Sigmoid colon (tissue), 7 donors: ENCODE measurements around the gene VPS25. TPM values are rescaled to one million over a fixed set of nuclear protein-coding genes. Genes with fewer than 3 reads are reported as not detected.

Experiments
- DNase-seq: peaks from one replicate; pipeline ENCODE4 v3.0.0-alpha.2; 2019
- H3K27ac ChIP-seq, 4 donors: fragments of 200-600 bp; sonication (generic); one replicate each; pipeline ENCODE4 v1.5.1; 2016 to 2019; ENCODE audit warnings: mild to moderate bottlenecking in 1 of 4
- H3K27me3 ChIP-seq, 3 donors: fragments of 200-600 bp; sonication (generic); one replicate each; pipeline ENCODE4 v1.5.1; 2019; ENCODE audit warnings: mild to moderate bottlenecking in 1 of 3
- H3K36me3 ChIP-seq, 4 donors: fragments of 200-600 bp; sonication (generic); one replicate each; pipeline ENCODE4 v1.5.1; 2016 to 2019
- H3K4me1 ChIP-seq, 4 donors: fragments of 200-600 bp; sonication (generic); one replicate each; pipeline ENCODE4 v1.5.1; 2017 to 2019
- H3K4me3 ChIP-seq, 4 donors: fragments of 200-600 bp; sonication (generic); one replicate each; pipeline ENCODE4 v1.5.1; 2017 to 2019; ENCODE audit warnings: mild to moderate bottlenecking in 2 of 4, moderate library complexity in 1 of 4
- H3K9me3 ChIP-seq, 4 donors: fragments of 200-600 bp in 3 of 4; sonication (generic) in 3 of 4; one replicate each; pipeline versions ENCODE4 v1.5.1 to v1.6.1; 2013 to 2019
- EP300 ChIP-seq, 4 donors: sonication (generic); formaldehyde crosslinking; IDR thresholded peaks; one replicate each; pipeline ENCODE4 v1.6.1; 2017; ENCODE audit warnings: antibody characterized with exemption in 4 of 4
- POLR2A ChIP-seq, 2 donors: fragments of 450-650 bp; IDR thresholded peaks; one replicate each; pipeline ENCODE4 v1.6.1; 2016; ENCODE audit warnings: antibody characterized with exemption in 2 of 2, mild to moderate bottlenecking in 2 of 2, moderate library complexity in 2 of 2
- POLR2AphosphoS5 ChIP-seq, 4 donors: sonication (generic); formaldehyde crosslinking; IDR thresholded peaks; one replicate each; pipeline ENCODE4 v1.6.1; 2017; ENCODE audit warnings: antibody characterized with exemption in 4 of 4
- WGBS, 2 donors: extraction: QIAGEN DNeasy Blood & Tissue Kit; methylation state at CpG; one replicate each; pipeline ENCODE4 v1.1.7; 2013; 5-methylcytosine and 5-hydroxymethylcytosine counted together
- intact Hi-C: fragments of 100-400 bp; cut with DNase I; formaldehyde crosslinking; loops from one replicate; pipeline ENCODE4 v1.15.1; 2023
- polyA plus RNA-seq, 3 donors: library from polyadenylated mRNA; stranded (reverse); fragments of 200-250 nt; gene quantifications; one replicate each; pipeline ENCODE4 v1.2.3, GENCODE V29; 2013
- total RNA-seq, 4 donors: library from RNA; depleted of rRNA; stranded (reverse); fragments of >200 nt; gene quantifications; one replicate each; pipeline ENCODE4 v1.1.0, GENCODE V29; 2016
- TF ChIP-seq, protein P1 (sequence below), 4 experiments: fragments of 450-650 bp in 3 of 4; fragments of 200-600 bp in 1 of 4; IDR thresholded peaks; one replicate each; pipeline ENCODE4 v1.5.1; 2016 to 2019; ENCODE audit warnings: antibody characterized with exemption in 4 of 4, mild to moderate bottlenecking in 3 of 4, moderate library complexity in 2 of 4
- donor health status: healthy with polysubstance abuse.
- donor health status: Bipolar disorder and iron deficiency.
- donor health status: healthy.

The VPS25 gene
- total and polyA plus RNA-seq, 7 donors: 27.1 to 135 (median 40.3) TPM

DNA sequence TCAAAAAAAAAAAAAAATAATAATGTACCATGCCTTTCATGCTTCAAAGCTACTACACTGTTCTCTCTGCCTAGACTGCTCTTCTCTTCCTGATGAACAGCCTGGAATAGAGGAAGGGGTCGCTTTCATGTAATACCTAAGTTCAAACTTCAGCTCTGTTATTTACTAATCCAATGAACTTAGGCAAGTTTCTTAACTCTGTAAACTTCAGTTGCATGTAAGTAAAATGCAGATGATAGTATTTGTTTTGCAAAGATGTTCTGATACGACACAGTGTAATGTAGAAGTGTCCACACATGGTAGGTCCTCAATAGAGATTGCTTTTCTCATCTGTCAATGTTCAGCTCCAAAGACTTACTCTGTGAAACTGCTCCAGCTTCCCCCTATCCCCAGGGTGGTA lies 18.7 kb downstream of the VPS25 start:
- peaks cover 0 to 20% (median 8%) of the 10 kb centered on the region in 3 donors for H3K27me3 ChIP-seq

GRCh38 chr17:42792545-42792944 lies 19.3 kb downstream of the VPS25 start:
- DNase-seq: no peak
- Histone ChIP-seq H3K9me3 (no peaks in the 10 kb centered on the region), H3K4me1 (peaks cover 0 to 13% (median 9%) of the 10 kb centered on the region in 4 donors), H3K27me3 (peaks cover 0 to 14% (median 2%) of the 10 kb centered on the region in 3 donors), H3K4me3 (no peak overlapping the region), H3K36me3 (peaks cover 0 to 23% (median 0%) of the 10 kb centered on the region in 4 donors), H3K27ac (no peak overlapping the region)
- no peak for TF ChIP-seq POLR2A (IDR thresholded peaks at IDR 0.05)
- intact Hi-C loops: no loop called here
- 76 to 81% methylated on average over 5 of the region's 5 CpGs for WGBS, 2 donors

More for the DNA sequence above, 18.7 kb downstream of the VPS25 start:
- no peak overlapping the region for H3K4me3 ChIP-seq
- peaks cover 0 to 18% (median 0%) of the 10 kb centered on the region in 4 donors for H3K36me3 ChIP-seq
- TF ChIP-seq POLR2AphosphoS5 (IDR thresholded peaks at IDR 0.05): no peak
- TF ChIP-seq EP300 (IDR thresholded peaks at IDR 0.05): no peak
- no peak for TF ChIP-seq POLR2A (IDR thresholded peaks at IDR 0.05)
- TF ChIP-seq, protein P1, sequence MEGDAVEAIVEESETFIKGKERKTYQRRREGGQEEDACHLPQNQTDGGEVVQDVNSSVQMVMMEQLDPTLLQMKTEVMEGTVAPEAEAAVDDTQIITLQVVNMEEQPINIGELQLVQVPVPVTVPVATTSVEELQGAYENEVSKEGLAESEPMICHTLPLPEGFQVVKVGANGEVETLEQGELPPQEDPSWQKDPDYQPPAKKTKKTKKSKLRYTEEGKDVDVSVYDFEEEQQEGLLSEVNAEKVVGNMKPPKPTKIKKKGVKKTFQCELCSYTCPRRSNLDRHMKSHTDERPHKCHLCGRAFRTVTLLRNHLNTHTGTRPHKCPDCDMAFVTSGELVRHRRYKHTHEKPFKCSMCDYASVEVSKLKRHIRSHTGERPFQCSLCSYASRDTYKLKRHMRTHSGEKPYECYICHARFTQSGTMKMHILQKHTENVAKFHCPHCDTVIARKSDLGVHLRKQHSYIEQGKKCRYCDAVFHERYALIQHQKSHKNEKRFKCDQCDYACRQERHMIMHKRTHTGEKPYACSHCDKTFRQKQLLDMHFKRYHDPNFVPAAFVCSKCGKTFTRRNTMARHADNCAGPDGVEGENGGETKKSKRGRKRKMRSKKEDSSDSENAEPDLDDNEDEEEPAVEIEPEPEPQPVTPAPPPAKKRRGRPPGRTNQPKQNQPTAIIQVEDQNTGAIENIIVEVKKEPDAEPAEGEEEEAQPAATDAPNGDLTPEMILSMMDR (IDR thresholded peaks at IDR 0.05): no peak
- H3K4me1 ChIP-seq: peaks cover 0 to 7% (median 3%) of the 10 kb centered on the region in 4 donors
- H3K9me3 ChIP-seq: no peaks in the 10 kb centered on the region
- WGBS, 2 donors: 87 to 88% methylated on average over 2 of the region's 2 CpGs
- intact Hi-C loops: no loop called here
- H3K27ac ChIP-seq: no peak overlapping the region
- DNase-seq: no peak

DNA sequence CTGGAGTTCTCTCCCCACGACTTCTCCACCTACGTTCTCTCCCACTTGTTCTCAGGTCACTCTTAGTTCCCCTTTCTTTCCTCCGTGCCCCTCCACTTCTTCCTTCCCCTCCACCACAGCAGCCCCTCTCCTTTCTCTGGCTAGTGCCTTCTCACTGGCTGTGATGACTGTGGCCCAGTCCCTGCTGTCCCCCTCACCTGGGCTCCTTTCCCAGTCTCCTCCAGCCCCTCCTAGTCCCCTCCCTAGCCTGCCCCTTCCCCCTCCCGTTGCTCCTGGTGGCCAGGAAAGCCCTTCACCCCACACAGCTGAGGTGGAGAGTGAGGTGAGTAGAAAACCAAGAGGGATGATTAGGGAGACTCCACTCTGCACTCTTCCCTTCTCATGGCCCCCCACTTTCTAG lies 21.8 kb downstream of the VPS25 start:
- intact Hi-C loops: no loop called here
- no peak for TF ChIP-seq EP300 (IDR thresholded peaks at IDR 0.05)
- no peak for TF ChIP-seq POLR2A (IDR thresholded peaks at IDR 0.05)
- WGBS, 2 donors: 42 to 57% methylated on average over 4 of the region's 4 CpGs

DNA sequence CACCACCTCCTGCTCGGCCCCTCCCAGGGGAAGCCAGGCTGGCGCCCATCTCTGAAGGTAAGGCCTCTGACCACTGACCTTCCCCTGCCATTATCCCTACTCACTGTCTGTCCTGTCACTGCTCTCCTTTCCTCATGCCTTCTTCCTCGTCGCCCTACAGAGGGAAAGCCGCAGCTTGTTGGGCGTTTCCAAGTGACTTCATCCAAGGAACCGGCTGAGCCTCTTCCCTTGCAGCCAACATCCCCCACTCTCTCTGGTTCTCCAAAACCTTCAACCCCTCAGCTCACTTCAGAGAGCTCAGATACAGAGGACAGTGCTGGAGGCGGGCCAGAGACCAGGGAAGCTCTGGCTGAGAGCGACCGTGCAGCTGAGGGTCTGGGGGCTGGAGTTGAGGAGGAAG lies 22.2 kb downstream of the VPS25 start:
- no peaks in the 10 kb centered on the region for H3K27me3 ChIP-seq
- peaks cover 0 to 25% (median 22%) of the 10 kb centered on the region in 4 donors for H3K4me1 ChIP-seq
- H3K27ac ChIP-seq: no peak overlapping the region
- TF ChIP-seq, protein P1 (IDR thresholded peaks at IDR 0.05): no peak
- no peak for TF ChIP-seq POLR2A (IDR thresholded peaks at IDR 0.05)
- no peak for TF ChIP-seq EP300 (IDR thresholded peaks at IDR 0.05)
- no peak for TF ChIP-seq POLR2AphosphoS5 (IDR thresholded peaks at IDR 0.05)
- H3K9me3 ChIP-seq: no peaks in the 10 kb centered on the region
- intact Hi-C loops: no loop called here
- H3K36me3 ChIP-seq: peaks cover 0 to 23% (median 0%) of the 10 kb centered on the region in 4 donors
- no peak for DNase-seq
- 39 to 80% methylated on average over 10 of the region's 10 CpGs for WGBS, 2 donors
- H3K4me3 ChIP-seq: no peak overlapping the region

More for the DNA sequence above, 21.8 kb downstream of the VPS25 start:
- Histone ChIP-seq H3K4me3 (no peak overlapping the region), H3K27me3 (no peaks in the 10 kb centered on the region), H3K4me1 (peaks cover 0 to 25% (median 22%) of the 10 kb centered on the region in 4 donors), H3K36me3 (peaks cover 0 to 23% (median 0%) of the 10 kb centered on the region in 4 donors), H3K27ac (no peak overlapping the region), H3K9me3 (no peaks in the 10 kb centered on the region)
- no peak for DNase-seq

DNA sequence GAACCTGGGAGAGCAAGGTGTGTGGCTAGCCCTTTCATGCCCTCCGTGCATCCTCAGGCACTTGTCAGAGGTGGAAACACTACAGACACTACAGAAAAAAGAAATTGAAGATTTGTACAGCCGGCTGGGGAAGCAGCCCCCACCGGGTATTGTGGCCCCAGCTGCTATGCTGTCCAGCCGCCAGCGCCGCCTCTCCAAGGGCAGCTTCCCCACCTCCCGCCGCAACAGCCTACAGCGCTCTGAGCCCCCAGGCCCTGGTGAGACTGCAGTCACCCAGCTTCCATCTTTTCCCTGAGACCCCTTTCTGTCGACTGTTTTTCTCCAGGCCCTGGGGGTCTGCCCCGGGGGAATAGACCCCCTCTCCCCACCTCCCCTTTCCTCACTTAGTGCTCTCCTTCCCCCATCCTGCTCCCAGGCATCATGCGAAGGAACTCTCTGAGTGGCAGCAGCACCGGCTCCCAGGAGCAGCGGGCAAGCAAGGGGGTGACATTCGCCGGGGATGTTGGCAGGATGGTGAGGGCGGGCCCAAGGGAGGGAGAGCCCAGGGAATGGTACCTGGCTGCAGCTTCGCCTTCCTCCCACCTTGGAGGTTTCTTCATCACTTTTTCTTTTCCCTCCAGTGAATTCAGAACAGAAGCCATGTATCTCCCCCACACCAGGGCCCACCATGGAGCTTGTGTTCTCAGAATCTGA lies 23.0 kb downstream of the VPS25 start:
- Histone ChIP-seq H3K9me3 (no peaks in the 10 kb centered on the region), H3K4me3 (no peak overlapping the region), H3K4me1 (peaks cover 0 to 25% (median 22%) of the 10 kb centered on the region in 4 donors), H3K27me3 (no peaks in the 10 kb centered on the region), H3K27ac (no peak overlapping the region), H3K36me3 (peaks cover 0 to 23% (median 0%) of the 10 kb centered on the region in 4 donors)
- WGBS, 2 donors: 66 to 88% methylated on average over 18 of the region's 18 CpGs
- intact Hi-C loops: no loop called here
- TF ChIP-seq, protein P1 (IDR thresholded peaks at IDR 0.05): no peak
- TF ChIP-seq POLR2AphosphoS5 (IDR thresholded peaks at IDR 0.05) (no peak), EP300 (IDR thresholded peaks at IDR 0.05) (no peak), POLR2A (IDR thresholded peaks at IDR 0.05) (no peak)
- DNase-seq: no peak
